ENCODE results near the gene CHD9.
"Not testable (repeated sequence)": the region's sequence is repeated elsewhere in the genome, so short reads cannot be mapped to it uniquely, and the experiment has no call there.

Gene CHD9

DNA sequence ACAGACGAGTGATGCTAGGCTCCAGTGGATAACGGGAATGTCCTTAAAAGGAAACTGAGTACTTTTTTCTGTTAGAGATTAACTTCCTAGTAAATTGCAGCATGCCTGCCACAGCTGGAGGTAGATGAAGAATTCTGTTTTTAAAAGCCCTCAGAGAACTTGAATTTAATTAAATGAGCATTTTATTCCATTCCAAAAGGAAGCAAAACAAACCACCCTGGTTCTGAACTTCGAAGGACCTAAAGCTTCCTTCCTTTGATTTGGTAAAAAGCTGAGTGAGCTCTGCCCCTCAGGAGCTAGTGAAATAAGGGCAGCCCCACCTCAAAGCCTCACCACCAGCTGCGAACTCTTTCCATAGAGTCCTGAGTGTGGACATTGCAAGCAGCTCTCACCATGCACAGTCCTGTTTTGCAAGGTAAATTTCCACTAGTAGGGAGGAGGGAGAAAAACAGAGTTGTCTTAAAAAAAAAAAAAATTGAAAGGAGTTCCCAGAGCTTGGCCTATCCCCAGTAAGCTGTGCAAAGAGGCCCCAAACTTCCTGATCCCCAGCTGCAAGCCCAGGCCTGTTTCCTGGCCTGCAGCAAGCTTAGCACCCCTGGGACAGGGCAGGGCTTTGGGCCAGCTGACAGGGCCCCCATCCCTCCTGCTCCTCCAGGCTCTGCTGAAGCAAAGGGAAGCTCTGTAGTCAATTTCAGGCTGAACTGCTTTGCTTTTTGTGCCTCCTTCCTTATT lies 13.3 kb upstream of the CHD9 start:
- no peak overlapping the region for H3K27ac Mint-ChIP-seq
- no peak overlapping the region for H3K4me3 Mint-ChIP-seq
- no peaks in the 10 kb centered on the region for H3K9me3 Mint-ChIP-seq
- H3K4me1 Mint-ChIP-seq: peaks cover 3% of the 10 kb centered on the region
- H3K36me3 Mint-ChIP-seq (ENCODE audit: low read depth): no peaks in the 10 kb centered on the region
- peaks cover 2% of the 10 kb centered on the region for H3K27me3 Mint-ChIP-seq
- ATAC-seq (no peak), DNase-seq (no peak)

DNA sequence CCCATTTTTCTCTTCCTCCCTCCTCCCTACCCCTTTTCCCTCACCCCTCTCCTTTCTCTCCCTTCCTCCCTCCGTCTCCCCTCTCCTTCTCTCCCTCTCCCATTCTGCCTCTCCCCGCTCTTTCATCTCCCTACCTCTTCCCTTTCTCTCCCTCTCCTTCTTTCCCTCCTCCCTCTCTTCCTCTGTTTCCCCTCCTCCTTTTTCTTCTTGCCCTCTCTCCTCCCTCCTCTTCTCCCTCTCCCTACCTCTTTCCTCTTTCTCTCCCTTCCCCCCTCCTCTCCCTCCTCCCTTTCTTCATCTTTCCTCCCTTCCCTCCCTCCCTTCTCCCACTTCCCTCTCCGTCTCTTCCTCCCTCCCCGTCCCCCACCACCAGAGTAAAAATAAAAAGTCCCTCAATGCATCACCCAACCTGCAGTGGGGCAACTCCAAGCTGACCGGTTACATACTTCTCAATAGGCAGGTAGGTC lies 12.5 kb upstream of the CHD9 start:
- Mint-ChIP-seq H3K27ac (no peak overlapping the region), H3K9me3 (no peaks in the 10 kb centered on the region), H3K4me1 (peaks cover 3% of the 10 kb centered on the region), H3K4me3 (no peak overlapping the region), H3K27me3 (peaks cover 2% of the 10 kb centered on the region), H3K36me3 (ENCODE audit: low read depth) (no peaks in the 10 kb centered on the region)
- ATAC-seq (no peak), DNase-seq (no peak)

DNA sequence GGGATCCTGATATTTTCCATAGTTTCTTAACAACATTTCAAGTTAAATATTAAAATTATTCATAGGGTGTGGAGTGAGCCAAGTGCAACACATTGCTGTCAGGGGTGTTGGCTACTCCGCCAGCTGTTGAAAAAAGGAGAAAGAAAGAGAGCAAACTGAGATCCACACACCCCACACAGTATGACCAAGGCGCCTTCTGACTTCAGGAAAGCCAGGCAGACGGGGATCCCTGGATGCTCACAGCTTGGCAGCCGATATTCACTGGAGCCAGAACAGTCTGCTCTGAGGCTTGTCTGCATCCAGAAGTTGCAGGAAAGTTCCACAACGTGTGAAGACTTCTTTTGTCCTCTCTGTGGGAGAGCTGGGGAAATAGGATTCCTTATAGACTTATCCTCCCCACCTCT lies 11.4 kb upstream of the CHD9 start:
- Mint-ChIP-seq H3K4me3 (no peak overlapping the region), H3K4me1 (peaks cover 3% of the 10 kb centered on the region), H3K9me3 (no peaks in the 10 kb centered on the region), H3K27ac (no peak overlapping the region), H3K36me3 (ENCODE audit: low read depth) (no peaks in the 10 kb centered on the region), H3K27me3 (peaks cover 2% of the 10 kb centered on the region)
- no peak for ATAC-seq
- no peak for DNase-seq

DNA sequence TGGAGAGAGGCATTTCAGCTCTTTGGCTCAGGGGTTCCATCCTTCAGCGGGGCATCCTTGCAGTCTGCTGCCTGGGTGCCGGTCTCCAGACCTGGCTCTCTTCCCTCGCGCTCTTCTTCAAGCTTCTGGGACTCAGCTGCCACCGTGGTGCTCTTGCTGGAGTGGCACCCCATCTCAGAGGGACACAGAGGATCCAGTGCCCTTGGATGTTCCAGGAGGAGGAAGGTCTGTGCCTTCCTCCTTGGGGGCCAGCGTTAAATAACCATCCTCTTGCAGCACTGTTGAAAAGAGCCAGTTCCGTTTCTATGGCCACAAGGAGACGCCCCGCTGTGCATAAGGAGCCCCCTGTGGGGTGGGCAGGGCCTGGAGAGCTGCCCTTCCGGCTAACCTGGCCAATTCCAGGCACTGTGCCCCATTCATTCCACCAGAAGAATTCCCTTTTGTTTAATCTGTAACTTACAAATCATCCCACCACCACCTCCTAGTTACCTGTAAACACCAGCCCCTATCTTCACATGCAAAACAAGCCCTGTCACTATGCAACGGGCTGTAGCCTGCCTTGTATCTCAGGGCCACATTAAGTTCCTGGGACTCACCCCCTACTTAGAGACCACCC lies 10.7 kb upstream of the CHD9 start:
- DNase-seq (no peak), ATAC-seq (peak; percentile 43)
- H3K27ac Mint-ChIP-seq: no peak overlapping the region
- H3K4me3 Mint-ChIP-seq: no peak overlapping the region
- H3K27me3 Mint-ChIP-seq: peaks cover 2% of the 10 kb centered on the region
- no peaks in the 10 kb centered on the region for H3K36me3 Mint-ChIP-seq (ENCODE audit: low read depth)
- no peaks in the 10 kb centered on the region for H3K9me3 Mint-ChIP-seq
- peaks cover 3% of the 10 kb centered on the region for H3K4me1 Mint-ChIP-seq

DNA sequence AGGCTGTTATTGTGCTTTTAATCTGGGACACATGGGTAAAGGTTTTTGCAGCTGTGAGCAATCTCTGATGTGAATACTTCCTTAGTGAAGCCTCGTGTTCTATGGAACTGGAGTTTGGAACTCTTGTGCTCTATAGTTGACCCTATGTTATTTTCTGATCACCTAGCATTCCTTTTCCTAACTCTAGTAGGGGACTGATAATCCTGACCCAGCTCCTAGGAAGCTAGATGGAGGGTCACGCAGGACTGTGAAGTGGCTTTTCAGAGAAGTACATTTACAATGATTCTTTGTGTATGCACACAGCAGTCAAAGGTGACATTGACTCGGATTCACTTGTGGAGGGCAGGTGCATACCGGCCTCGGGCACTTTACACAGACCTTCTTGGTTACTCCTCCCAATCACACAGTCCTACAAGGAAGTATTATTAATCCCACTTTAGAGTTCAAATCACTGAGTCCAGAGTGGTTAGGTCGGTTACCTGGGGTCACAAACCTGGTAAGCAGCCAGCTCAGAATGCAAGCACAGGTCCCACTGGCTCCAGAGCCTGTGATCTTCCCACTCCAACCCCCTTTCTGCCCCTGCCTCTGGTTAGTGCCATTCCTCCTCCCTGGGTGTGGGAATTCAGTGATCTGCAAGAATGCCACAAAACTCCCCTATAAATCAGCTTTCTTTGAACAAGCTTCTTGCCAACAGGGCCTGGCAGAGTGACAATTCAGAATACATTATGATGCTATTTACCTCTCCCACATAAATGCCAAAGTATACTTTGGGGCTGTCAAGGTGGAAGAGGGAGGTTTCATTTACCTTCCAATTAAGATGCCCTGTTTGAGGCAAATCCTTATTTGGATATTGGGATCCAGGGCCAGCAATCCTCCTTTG lies 9.2 kb upstream of the CHD9 start:
- Mint-ChIP-seq H3K27me3 (peaks cover 2% of the 10 kb centered on the region), H3K36me3 (ENCODE audit: low read depth) (no peaks in the 10 kb centered on the region)
- ATAC-seq: no peak

DNA sequence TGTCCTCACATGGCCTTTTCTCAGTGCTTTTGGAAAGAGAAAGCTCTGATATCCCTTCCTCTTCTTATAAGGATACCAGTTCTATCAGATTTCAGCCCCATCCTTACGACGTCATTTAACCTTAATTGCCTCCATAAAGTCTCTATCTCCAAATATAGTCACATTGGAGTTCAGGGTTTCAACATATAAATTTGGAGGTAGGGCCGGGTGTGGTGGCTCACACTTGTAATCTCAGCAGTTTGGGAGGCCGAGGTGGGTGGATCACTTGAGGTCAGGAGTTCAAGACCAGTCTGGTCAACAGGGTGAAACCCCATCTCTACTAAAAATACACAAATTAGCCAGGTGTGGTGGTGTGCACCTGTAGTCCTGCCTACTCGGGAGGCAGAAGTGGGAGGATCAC lies 7.3 kb upstream of the CHD9 start:
- H3K27me3 Mint-ChIP-seq; H3K4me1 Mint-ChIP-seq; H3K27ac Mint-ChIP-seq; ATAC-seq; H3K9me3 Mint-ChIP-seq; H3K36me3 Mint-ChIP-seq (ENCODE audit: low read depth); DNase-seq; H3K4me3 Mint-ChIP-seq: not testable (repeated sequence)

More for the DNA sequence above, 9.2 kb upstream of the CHD9 start:
- Mint-ChIP-seq H3K9me3 (no peaks in the 10 kb centered on the region), H3K27ac (no peak overlapping the region), H3K4me1 (peaks cover 3% of the 10 kb centered on the region), H3K4me3 (no peak overlapping the region)
- no peak for DNase-seq

DNA sequence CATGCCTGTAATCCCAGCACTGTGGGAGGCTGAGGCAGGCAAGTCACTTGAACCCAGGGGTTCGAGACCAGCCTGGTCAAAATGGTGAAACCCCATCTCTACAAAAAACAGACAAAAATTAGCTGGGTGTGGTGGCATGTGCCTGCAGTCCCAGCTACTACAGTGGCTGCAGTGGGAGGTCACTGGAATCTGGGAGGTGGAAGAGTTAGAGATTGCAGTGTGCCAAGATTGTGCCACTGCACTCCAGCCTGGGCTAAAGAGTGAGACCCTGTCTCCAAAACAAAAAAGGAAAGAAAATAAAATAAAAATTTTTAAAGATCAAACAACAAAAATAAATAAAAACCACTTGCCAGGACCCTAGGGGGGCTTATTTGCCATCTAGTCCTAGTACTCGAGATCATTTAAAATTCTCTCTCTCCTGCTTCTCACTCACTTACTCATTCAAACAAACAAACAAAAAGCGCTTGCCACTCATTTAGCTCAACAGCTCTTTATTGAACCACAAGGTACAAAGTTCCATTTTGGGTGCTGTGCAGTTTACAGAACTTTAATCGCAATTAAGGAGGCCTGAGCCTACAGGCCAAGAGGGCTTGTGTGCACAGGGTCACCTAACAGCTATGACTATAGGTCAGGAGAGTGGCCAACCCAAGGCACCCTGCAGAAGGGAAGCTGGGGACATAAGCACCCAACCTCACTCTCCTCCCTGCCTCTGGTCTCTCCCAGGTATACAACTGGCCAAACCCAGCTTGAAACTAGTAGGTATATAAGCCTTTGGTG lies 6.5 kb upstream of the CHD9 start:
- Mint-ChIP-seq H3K36me3 (ENCODE audit: low read depth) (no peaks in the 10 kb centered on the region), H3K4me3 (no peak overlapping the region), H3K27ac (no peak overlapping the region), H3K27me3 (peaks cover 3% of the 10 kb centered on the region), H3K9me3 (no peaks in the 10 kb centered on the region), H3K4me1 (no peaks in the 10 kb centered on the region)
- ATAC-seq: no peak
- DNase-seq: no peak

DNA sequence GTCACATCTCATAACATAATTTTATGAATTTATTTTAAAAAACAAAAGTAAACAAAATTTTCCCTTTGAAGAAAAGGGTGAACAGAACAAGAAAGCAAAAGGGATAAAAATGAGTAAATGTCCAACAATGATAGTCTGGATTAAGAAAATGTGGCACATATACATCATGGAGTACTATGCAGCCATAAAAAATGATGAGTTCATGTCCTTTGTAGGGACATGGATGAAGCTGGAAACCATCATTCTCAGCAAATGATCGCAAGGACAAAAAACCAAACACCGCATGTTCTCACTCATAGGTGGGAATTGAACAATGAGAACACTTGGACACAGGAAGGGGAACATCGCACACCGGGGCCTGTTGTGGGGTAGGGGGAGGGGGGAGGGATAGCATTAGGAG lies 3.5 kb upstream of the CHD9 start:
- not testable (repeated sequence) for H3K9me3 Mint-ChIP-seq; DNase-seq; ATAC-seq; H3K4me3 Mint-ChIP-seq; H3K27ac Mint-ChIP-seq; H3K27me3 Mint-ChIP-seq; H3K36me3 Mint-ChIP-seq (ENCODE audit: low read depth)
- H3K4me1 Mint-ChIP-seq: peaks cover 15% of the 10 kb centered on the region

DNA sequence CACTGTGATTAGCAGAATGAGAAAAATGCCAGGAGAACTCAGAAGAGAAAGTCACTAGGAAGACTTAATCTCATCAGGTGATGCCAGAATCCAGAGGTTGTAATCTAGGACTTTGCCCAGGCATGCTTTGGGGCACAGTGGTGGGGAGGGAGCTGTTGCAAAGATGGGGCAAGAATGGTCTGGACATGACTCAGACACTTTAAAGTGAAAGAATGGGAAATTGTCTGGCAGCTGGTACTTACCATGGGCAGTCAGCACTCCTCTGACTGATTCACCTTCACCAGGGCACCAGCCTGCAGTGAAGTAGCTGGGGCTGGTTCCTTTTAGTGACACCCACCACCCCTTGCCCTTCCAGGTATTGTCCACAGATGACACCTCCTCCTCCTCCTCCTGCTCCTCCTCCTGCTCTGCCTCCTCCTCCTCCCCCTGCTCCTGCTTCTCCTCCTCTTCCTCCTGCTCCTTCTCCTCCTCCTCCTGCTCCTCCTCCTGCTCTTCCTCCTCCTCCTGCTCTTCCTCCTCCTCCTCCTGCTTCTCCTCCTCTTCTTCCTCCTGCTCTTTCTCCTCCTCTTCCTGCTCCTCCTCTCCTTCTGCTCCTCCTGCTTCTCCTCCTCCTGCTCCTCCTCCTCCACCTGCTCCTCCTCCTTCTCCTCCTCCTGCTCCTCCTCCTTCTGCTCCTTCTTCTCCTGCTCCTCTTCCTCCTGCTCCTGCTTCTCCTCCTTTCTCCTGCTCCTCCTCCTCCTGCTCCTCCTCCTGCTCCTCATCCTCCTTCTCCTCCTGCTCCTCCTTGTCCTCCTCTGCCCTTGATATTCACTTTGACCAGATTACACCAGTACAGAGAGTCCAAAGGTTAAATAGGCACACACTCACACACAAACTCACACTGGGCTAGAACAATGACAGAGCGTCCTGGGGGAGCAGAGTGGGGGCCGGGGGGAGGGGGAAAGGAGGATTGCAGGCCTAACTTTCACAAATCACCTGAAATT lies 2.0 kb upstream of the CHD9 start, which contains the start of gene CHD9NB:
TSS of gene CHD9NB (minus strand) at position 379 of the 983 bp plus-strand sequence. CDS start 8,739 bp downstream, outside the sequence.
- ATAC-seq (peak; percentile 30), DNase-seq (no peak)
- no peak within 1 kb of the TSS for H3K27ac Mint-ChIP-seq
- peaks cover 3% of the 10 kb centered on the region for H3K27me3 Mint-ChIP-seq
- H3K4me3 Mint-ChIP-seq: peak within 1 kb of the TSS; percentile 5
- H3K9me3 Mint-ChIP-seq: no peaks in the 10 kb centered on the region
- H3K4me1 Mint-ChIP-seq: peaks cover 22% of the 10 kb centered on the region
- H3K36me3 Mint-ChIP-seq (ENCODE audit: low read depth): no peaks in the 10 kb centered on the region

DNA sequence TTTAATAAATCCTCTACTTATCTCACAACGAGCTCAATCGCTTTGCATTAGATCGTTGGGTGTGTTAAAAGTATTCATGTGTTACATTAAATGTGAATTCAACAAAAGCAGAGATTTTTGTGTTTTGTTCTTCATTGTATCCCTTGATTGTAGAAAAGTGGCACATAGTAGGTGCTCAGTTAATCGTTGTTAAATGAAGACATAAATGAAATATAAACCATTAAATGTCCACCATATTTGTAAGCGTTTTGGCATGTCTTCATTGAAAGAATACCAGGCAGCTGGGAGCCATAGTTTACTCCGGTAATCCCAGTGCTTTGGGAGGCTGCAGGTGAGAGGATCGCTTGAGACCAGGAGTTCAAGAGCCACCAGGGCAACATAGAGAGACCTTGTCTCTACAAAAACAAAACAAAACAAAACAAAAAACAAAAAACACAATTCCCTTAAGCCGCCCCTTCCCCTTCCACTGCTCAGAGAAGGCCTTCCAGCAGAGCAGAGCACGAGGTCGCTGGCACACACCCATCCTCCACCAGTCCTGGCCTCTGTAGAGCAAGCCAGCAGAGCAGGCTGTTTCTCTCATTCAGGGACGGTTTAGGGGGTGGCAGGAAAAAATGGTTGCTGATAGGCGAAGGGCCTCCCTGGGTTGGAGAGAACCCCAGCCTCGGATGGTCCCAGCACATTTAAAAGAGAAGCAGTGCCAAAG lies 673 bp upstream of the CHD9 start:
- DNase-seq: peak; percentile 24
- Mint-ChIP-seq H3K4me3 (peak overlapping the region; percentile 86), H3K36me3 (ENCODE audit: low read depth) (peaks cover 1% of the 10 kb centered on the region), H3K27ac (peak overlapping the region; percentile 85), H3K9me3 (no peaks in the 10 kb centered on the region), H3K4me1 (peaks cover 31% of the 10 kb centered on the region), H3K27me3 (peaks cover 3% of the 10 kb centered on the region)
- peak; percentile 53 for ATAC-seq

DNA sequence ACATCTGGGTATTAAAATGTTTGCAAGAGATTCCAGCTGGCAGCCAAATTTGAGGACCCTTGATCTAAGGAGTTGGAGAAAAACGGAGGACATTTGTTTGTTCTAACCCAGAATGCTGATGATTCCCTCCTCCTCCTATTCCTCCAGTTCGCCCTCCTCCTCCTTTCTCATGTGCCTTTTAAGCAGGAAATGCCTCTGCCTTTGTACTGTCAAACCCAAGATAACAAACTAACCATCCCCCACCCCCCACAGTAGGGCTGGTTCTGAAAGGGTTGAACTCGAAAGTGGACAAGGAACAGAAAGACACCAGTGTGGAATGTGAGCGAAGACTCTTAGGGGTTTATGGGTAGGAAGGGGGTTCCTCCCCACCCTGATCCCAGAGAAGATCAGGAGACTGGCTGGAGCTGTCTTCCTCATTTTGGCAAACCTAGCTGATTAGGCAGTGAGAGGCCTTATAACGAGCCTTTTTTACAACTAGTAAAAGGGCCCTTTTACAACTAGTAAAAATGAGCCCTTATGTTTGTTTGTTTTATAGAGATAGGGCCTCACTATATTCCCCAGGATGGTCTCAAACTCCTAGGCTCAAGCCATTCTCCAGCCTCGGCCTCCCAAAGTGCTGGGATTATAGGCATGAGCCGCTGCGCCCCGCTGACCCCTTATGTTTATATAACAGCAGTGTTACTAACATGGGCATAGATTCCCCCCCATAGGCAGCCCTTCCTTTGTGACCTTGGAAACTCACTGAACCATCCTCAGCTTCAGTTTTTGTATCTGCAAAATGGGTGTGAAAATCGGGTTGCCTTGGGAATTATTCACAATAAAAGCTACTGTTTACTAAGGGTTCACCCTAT lies 975 bp downstream of the CHD9 start:
- ATAC-seq: no peak
- H3K4me3 Mint-ChIP-seq: peak overlapping the region; percentile 86
- no peak for DNase-seq
- peaks cover 31% of the 10 kb centered on the region for H3K4me1 Mint-ChIP-seq
- peak overlapping the region; percentile 85 for H3K27ac Mint-ChIP-seq
- H3K9me3 Mint-ChIP-seq: no peaks in the 10 kb centered on the region
- H3K27me3 Mint-ChIP-seq: peaks cover 3% of the 10 kb centered on the region
- peaks cover 1% of the 10 kb centered on the region for H3K36me3 Mint-ChIP-seq (ENCODE audit: low read depth)

DNA sequence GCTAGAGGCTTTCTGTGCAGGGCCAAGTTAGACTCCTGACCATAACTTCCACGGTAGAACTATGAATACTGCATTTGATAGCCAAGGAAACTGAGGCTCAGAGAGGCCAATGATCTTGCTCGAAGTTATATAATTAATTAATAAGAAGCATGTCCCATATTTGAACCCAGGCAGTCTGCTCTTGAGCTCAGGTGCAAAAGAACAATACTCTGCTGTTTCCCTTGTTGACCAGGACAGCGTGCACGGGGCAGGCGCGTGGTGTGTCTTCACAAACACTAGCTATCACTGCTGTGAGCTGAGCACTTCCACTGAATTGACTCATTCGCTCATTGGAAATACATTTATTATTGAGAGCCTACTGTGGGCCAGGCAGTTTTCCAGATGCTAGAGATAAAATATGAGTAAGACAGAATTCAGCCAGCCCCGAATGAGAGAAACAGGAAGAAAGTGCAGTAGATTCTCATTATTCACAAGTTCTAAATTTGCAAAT lies 1.6 kb downstream of the CHD9 start:
- Mint-ChIP-seq H3K4me1 (peaks cover 37% of the 10 kb centered on the region), H3K27me3 (peaks cover 3% of the 10 kb centered on the region), H3K9me3 (no peaks in the 10 kb centered on the region), H3K36me3 (ENCODE audit: low read depth) (peaks cover 1% of the 10 kb centered on the region), H3K4me3 (peak overlapping the region; percentile 86), H3K27ac (no peak overlapping the region)
- no peak for ATAC-seq
- no peak for DNase-seq
